Pons (tissue), 1 donor: ENCODE data around the gene NFATC2IP.
"Not testable (repeated sequence)": the region's sequence is repeated elsewhere in the genome, so short reads cannot be mapped to it uniquely, and the experiment has no call there.

Source experiments
- DNase-seq: peaks from one replicate; pipeline ENCODE4 v3.0.0-alpha.2; 2016; ENCODE audit warnings: low spot score

NFATC2IP gene

DNA sequence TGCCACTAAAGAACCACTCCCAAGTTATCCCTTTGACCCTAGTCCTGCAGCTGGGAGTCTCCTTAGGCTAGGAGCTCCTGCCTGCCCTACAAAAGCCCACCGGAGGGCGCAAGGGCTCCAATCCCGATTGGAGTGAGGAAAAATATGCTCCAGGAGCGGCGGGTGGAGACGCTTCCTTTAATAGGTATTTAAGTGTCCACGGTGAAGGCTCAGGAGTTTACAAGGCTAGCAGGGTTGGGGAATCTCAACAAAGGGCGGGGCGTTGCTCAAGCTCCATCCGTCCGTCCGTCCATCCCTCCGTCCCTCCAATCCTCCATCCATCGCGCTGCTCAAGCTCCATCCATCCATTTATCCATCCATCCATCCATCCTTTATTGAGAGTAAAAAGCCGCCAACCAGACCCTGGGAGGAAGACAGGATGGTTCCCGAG is 23.3 kb downstream of the NFATC2IP start:
- DNase-seq = peak; percentile 74

DNA sequence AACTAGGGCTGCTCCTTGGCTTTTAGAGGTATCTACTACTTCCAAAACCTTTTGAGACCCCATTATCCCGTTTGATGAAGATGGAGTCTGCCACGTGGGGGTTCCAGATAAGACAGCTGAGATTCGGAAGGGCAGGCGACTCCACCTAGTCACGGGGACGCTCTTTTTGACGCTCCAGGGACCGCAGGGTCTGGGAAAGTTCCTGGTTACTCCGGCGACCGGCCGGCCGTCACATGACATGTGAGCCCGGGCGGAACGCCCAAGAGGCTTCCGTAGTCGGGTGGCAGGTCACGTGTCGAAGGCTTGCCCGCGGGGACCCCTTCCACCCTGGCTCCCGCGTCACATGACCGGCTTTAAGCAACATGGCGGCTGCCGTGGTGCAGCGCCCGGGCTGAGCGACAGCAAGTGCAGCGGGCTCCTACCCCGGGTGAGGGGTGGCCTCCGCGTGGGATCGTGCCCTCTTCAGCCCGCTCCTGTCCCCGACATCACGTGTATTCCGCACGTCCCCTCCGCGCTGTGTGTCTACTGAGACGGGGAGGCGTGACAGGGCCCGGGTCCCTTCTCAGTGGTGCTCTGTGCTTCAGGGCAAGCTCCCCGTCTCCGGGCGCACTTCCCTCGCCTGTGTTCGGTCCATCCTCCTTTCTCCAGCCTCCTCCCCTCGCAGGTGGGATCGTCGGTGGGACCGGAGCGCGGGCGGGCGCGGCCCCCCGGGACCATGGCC is 23.9 kb downstream of the NFATC2IP start, which contains the start of gene SPNS1:
SPNS1 (plus strand) TSS at position 342 of the 721 bp plus-strand sequence; CDS start at position 716, 374 bp downstream.
- peak; percentile 93 for DNase-seq

DNA sequence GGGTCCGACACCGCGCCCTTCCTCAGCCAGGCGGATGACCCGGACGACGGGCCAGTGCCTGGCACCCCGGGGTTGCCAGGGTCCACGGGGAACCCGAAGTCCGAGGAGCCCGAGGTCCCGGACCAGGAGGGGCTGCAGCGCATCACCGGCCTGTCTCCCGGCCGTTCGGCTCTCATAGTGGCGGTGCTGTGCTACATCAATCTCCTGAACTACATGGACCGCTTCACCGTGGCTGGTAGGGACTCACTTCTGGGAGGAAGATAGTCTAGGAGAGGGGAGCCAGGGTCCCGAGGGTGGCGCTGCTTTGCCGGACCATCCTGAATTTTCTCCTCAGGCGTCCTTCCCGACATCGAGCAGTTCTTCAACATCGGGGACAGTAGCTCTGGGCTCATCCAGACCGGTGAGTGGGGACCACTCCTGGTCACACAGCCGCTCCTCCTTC is 24.4 kb downstream of the NFATC2IP start:
- no peak for DNase-seq

DNA sequence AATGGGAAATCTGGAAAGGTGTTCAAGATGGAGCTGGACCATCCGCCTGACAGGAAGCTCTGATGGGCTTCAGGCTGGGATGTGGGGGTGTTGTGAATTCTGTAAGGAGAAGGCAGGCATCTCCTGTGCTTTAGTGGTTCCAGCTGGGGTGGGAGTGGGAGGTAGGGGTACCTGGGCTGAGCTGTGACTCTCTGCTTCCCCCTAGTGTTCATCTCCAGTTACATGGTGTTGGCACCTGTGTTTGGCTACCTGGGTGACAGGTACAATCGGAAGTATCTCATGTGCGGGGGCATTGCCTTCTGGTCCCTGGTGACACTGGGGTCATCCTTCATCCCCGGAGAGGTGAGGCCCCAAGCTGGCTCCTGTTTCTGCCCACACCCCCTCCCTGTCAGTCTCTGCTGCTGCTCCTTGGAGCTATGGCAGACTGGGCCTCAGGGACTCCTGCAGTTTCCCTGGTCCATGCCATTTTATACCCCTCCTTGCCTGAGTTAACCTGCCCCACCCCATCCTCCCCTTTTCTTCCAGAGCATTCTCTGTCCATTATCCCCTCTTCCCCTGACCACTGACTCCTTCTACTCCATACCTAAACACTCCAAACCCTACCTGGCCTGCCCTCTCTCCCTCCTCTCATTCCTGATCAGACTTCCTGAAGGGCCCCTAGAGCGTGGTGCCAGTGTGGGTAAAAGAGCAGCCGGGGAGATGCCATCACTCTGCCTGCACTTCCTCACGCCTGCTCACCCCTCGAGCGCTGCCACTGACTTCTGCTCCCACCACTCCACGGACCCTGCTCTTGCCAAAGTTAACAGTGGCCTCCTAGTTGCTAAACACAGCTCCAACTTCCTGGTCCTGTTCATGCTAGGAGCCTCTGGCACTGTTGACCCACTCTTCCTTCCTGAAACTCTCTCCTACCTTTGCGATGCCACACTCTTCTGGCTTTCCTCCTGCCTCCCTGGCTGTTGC is 27.2 kb downstream of the NFATC2IP start:
- DNase-seq = no peak

DNA sequence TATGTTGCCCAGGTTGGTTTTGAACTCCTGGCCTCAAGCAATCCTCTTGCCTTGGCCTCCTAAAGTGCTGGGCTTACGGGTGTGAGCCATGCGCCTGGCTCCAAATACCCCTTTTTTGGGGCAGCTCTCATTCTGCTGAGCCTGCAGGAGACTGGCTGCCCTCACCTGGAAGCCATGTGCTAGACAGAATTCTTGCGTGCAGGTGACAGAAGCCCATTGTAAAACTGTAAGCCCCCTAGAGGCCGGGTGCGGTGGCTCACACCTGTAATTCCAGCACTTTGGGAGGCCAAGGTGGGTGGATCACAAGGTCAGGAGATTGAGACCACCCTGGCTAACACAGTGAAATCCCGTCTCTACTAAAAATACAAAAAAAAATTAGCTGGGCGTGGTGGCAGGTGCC is 29.6 kb downstream of the NFATC2IP start:
- DNase-seq = not testable (repeated sequence)

DNA sequence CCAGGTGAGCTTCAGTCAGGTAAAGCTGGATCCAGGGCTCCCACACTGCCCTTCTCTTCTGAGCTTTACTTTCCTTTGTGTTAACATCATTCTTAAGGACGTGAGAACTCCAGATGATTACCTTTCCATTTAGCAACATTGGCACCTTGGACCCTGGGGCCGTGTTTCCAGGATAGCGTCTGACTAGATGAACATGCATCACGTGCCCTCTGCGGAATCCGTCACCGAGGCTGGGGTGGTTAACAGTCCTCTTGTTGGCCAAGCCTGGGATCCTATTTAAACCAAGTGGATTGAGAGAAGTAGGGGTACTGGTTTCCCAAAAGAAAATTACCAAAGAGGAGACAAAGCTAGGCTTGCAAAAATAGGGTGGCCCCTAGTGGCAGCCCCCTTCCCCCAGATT is 30.2 kb downstream of the NFATC2IP start:
- DNase-seq = no peak

DNA sequence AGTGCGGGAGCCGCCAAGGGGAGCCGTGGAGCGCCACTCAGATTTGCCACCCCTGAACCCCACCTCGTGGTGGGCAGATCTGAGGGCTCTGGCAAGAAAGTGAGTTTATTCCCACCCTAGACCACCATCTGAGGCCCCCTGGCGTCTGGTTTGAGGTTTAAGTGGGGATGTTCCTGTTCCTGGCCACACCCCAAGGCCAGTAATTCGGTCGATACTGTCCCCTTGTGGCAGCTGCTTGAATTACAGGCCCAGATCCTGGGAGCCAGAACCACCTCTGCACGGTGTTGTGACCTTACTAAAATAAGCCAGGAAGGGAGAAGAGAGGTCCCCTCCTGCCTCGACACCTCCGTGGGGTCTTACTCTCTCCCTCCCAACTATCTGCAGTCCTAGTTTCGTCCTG is 30.8 kb downstream of the NFATC2IP start:
- no peak for DNase-seq

DNA sequence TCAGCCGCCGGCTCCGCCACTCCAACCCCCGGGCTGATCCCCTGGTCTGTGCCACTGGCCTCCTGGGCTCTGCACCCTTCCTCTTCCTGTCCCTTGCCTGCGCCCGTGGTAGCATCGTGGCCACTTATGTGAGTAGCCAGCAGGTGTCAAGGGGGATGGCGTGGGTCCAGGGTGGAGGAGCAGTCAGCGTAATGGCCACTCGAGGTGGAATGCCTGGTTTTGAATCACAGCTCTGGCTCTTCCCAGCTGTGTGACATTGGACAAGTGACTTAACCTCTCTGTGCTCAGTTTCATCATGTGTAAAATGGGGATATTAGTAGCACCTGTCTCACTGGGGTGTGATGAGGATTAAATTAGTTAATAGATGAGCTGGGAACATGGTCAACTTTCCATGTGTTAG is 31.7 kb downstream of the NFATC2IP start:
- no peak for DNase-seq

DNA sequence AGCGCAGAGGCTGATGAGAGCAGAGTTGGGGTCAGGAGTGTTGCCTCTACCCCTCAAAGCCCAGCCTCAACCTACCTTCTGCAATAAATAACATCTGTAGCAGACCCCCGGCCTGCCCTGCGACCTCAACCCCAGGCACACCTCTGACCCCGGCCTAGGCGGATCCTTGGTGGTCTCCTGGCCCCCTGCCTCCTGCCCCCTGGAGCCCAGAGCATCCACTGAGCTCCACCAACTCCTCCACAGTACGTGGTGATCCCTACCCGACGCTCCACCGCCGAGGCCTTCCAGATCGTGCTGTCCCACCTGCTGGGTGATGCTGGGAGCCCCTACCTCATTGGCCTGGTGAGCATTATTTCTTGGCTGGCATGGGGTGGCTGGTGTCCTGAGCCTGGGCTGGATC is 32.2 kb downstream of the NFATC2IP start:
- no peak for DNase-seq

DNA sequence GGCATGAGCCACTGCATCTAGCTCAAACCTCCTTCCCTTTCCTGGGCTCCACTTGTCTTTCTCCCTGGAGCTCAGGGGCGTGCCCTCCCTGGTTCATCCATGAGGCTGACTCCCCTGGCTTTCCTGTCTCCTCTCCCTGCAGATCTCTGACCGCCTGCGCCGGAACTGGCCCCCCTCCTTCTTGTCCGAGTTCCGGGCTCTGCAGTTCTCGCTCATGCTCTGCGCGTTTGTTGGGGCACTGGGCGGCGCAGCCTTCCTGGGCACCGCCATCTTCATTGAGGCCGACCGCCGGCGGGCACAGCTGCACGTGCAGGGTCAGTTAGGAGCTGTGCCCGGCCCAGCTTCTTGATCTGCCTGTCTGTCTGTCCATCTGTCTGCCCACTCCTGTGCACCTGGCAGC is 32.9 kb downstream of the NFATC2IP start:
- no peak for DNase-seq

DNA sequence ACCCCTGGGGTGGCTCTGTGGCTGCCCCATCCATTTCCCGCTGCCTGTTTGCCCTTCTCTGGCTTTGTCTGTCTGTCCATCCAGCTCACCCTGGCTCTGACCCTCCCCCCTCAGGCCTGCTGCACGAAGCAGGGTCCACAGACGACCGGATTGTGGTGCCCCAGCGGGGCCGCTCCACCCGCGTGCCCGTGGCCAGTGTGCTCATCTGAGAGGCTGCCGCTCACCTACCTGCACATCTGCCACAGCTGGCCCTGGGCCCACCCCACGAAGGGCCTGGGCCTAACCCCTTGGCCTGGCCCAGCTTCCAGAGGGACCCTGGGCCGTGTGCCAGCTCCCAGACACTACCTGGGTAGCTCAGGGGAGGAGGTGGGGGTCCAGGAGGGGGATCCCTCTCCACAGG is 33.4 kb downstream of the NFATC2IP start:
- DNase-seq = no peak

DNA sequence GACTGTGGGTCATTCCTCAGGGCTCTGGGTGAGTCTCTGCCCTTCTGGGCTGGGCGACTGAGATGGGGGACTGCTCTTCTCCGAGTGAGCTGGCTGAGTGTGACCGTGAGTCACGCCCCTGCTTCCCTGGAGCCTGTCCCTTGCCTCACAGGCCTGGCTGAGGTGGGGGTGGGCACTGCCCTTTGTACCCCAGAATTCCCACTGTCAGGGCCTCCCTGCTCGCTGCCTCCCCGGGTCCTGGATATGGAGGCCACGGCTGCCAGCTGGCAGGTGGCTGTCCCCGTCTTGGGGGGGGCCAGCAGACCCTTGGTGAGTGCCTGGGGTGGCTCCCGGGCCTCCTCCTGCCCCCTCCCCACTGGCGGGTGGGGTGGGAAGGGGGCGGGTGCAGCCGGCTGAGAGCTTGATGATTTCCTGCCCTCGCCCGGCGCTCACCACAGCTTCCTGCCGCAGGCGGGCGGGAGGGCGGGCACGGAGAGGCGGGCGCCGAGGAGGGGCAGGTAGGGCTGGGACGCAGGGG is 33.9 kb downstream of the NFATC2IP start, which contains the start of gene LAT:
LAT (plus strand) TSS at position 434 of the 517 bp plus-strand sequence. CDS start 366 bp downstream, outside the sequence.
- no peak for DNase-seq

DNA sequence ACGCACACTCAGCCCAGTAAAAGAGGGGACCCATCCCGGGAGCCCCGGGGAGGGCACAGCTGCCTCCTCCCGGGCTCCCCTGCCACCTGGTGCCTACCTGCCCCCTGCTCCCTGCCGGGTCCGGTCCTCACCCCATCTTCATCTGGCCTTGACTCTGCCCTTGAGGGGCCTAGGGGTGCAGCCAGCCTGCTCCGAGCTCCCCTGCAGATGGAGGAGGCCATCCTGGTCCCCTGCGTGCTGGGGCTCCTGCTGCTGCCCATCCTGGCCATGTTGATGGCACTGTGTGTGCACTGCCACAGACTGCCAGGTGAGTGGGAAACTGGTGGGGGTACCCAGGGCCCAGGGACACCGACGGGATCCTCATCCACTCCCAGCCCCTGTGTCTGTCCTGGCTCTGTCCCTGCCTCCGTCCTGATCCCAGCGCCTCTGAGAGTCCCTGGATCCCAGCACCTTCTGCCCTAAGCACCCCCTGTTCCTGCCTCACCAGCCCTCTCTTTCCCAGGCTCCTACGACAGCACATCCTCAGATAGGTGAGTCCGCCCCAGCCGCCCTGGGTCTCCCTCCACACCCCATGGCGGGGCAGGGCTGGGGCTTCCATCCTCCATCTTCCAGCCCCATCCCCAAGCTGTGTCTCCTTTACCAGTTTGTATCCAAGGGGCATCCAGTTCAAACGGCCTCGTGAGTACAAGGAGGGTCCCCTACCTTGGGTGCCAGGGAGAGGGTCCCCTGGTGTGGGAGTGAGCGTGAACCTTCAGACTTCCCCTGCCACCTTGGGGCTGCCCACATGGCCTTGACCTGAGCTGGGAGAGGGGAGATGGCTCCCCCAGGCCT is 34.7 kb downstream of the NFATC2IP start:
- no peak for DNase-seq

DNA sequence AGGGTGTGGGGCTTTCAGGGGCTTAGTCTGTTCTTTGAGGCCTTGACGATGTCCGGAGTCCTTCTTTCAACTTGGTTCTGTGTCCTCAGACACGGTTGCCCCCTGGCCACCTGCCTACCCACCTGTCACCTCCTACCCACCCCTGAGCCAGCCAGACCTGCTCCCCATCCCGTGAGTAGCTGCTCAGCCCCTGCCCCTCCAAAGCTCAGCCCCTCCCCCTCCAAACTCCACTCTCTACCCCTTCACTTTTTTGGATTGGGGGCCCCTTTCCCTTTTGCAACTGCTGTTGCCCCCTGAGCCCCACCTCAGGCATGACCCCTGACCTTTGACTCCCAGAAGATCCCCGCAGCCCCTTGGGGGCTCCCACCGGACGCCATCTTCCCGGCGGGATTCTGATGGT is 35.3 kb downstream of the NFATC2IP start:
- DNase-seq = no peak

DNA sequence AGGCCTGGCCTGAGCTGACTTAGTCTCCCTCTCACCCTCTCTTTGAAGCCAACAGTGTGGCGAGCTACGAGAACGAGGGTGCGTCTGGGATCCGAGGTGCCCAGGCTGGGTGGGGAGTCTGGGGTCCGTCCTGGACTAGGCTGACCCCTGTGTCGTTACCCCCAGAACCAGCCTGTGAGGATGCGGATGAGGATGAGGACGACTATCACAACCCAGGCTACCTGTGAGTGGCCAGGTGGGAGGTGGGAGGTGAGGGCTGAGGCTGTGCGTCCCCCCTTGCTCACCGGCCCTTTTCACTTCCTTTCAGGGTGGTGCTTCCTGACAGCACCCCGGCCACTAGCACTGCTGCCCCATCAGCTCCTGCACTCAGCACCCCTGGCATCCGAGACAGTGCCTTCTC is 35.8 kb downstream of the NFATC2IP start:
- no peak for DNase-seq

DNA sequence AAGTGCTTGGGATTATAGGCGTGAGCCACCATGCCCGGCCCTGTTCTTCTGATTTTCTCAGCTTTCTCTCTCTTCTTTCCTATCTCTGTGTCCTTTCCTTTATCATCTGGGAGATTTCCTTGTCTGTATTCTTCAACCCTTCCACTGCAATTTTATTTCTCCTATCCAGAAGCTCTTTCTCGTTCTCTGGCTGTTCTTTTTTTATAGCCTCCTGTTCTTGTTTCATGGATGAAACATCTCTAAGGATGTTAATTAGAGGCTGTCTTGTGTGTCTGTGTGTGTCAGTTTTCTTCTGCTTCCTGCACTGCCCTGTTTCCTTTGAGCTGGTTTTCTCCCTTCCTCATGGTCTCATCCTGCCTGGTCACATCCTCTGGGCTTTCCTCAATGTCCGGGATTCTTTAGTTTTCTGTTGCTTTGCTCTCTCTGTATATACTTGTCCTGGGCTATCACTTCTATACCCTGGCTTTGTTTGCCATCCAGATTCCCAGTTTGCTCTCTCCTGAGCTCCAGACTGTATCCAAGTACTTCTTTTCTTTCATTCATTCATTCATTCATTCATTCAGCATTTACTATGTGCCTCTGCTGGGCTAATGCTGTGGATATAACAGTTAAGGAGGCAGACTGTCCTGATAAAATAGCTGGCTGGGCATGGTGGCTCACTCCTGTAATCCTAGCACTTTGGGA is 36.6 kb downstream of the NFATC2IP start:
- DNase-seq = no peak

DNA sequence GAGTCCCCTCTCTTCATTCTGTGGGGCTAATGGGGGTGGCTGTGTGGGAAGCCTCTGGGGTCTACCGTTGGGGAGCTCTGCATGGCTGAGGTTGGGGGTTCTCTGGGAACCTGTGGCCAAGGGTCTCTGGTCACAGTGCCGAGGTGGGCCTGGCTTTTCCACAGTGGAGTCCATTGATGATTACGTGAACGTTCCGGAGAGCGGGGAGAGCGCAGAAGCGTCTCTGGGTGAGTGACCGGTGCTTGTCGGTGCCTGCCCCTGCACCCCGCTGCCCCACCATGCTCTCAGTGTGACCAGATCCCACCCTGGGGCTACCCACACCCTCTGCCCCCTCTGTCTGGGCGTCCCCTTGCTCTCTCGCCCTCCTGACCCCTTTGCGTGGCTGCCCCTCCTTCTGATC is 38.6 kb downstream of the NFATC2IP start:
- no peak for DNase-seq

DNA sequence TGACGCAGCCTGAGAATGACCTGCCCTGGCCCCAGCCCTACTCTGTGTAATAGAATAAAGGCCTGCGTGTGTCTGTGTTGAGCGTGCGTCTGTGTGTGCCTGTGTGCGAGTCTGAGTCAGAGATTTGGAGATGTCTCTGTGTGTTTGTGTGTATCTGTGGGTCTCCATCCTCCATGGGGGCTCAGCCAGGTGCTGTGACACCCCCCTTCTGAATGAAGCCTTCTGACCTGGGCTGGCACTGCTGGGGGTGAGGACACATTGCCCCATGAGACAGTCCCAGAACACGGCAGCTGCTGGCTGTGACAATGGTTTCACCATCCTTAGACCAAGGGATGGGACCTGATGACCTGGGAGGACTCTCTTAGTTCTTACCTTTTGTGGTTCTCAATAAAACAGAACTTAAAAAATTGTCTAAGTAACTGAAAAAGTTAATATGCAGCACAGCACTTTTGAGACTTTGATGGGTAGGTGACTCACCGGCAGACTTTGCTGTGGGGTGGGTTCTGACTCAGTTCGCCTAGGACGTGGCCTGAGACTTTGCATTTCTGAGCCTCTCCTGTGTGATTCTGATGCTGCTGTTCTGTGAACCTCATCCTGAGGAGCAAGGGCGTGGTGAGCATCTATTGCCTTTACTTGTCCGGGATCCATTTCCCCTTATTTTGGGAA is 39.8 kb downstream of the NFATC2IP start:
- DNase-seq = no peak

DNA sequence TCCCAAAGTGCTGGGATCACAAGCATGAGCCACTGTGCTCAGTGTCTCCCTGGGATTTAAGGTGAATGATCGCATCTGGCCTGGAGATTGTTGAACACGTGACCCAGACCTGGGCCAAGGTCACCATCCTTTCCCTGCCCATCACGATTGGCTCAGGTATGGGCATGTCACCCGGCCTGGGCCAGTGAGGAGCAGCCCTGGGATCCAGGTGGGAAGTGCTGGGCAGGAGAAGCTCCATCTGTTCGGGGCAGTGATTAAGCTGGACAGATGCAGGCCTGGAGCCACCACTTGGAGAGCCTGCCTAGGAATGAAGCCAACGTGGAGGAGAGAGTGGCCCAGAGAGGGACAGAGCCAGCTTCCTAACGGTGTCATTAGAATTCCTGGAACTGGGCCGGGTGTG is 41.0 kb downstream of the NFATC2IP start:
- no peak for DNase-seq

DNA sequence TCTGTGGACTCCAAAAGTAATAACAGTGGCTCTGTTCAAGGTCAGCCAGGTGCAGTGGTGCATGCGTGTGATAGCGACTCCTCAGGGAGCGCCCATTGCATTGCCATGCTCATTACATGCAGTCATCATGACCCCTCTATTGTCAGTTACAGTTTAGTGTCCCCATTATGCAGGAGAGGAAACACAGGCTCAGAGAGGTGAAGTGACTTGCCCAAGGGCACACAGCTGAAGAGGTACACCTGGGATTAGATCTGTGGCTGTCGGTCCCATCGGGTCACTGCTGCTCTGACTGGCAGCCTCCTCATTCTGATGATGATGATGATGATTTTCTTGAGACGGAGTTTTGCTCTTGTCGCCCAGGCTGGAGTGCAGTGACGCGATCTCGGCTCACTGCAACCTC is 41.8 kb downstream of the NFATC2IP start:
- no peak for DNase-seq

DNA sequence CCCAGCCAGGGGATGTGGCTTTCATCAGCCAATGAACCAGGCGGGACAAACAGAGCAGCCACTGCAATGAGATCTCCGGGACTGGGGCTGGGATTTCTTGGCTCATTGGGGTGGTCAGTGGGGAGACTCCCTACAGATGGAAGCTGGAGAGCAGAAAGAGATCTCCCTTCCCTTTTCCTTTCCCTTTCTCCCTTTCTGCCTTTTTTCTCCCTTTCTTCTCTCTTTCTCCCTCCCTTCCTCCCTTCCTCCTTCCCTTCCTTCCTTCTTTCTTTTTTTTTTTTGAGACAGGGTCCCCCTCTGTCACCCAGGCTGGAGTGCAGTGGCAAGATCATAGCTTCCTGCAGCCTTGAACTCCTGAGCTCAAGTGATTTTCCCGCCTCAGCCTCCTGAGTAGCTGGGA is 48.1 kb downstream of the NFATC2IP start:
- DNase-seq = no peak
